ENCODE data around the gene TMTC1. TPM values are rescaled to one million over a fixed set of nuclear protein-coding genes. Genes with fewer than 3 reads are reported as not detected.

TMTC1 gene
- total and polyA plus RNA-seq, 4 donors = 3.0 to 33.6 (median 6.0) TPM

GRCh38 chr12:29781705-29782266 lies 2.0 kb downstream of the TMTC1 start:
- WGBS, 2 donors = 60 to 66% methylated on average over 2 of the region's 2 CpGs
- Histone ChIP-seq H3K9ac (ENCODE audit: insufficient read depth in 1 of 2, low read length in 2 of 2) (no peak overlapping the region), H3K4me3 (no peak overlapping the region), H3K9me3 (ENCODE audit: control insufficient read depth in 4 of 4, insufficient read depth in 3 of 4, low read length in 3 of 4) (peaks cover 0 to 6% (median 1%) of the 10 kb centered on the region in 4 donors), H3K27me3 (ENCODE audit: control insufficient read depth in 3 of 3, insufficient read depth in 3 of 3, low read length in 2 of 3) (peaks cover 2 to 44% (median 28%) of the 10 kb centered on the region in 3 donors), H3K36me3 (ENCODE audit: control insufficient read depth in 4 of 4, insufficient read depth in 4 of 4, low read length in 4 of 4) (no peaks in the 10 kb centered on the region), H3K27ac (ENCODE audit: low read depth in 1 of 2, low read length in 1 of 2) (peak overlapping the region in 1 of 2 donors; percentile 74), H3K4me1 (ENCODE audit: control insufficient read depth in 5 of 5, insufficient read depth in 5 of 5, low read length in 5 of 5) (peaks cover 0 to 20% (median 0%) of the 10 kb centered on the region in 5 donors)
- ATAC-seq (ENCODE audit: insufficient read depth, low FRiP score) (no peak), DNase-seq (no peak)
- no peak for TF ChIP-seq CTCF (IDR thresholded peaks at IDR 0.05; ENCODE audit: control extremely low read depth, extremely low read depth)

DNA sequence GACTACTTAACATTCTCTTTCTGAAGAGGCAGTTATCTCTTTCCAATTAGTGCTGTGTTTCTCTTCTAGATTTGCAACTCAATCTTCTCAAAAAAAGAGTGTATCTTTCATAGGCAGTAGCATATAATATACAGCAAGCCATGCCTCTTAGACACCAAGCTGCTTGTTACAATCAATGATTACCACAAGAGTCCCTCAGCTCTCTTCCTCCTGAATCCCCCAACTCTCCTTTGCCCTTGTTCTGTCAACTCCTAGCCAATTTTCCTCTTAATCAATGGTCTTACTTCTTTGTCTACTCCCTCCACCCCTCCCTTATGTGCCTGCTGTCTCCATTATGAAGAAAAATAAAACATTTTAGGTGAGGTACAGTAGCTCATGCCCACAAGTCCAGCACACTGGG lies 2.6 kb downstream of the TMTC1 start:
- no peak overlapping the region for H3K27ac ChIP-seq (ENCODE audit: low read depth in 1 of 2, low read length in 1 of 2)
- H3K4me1 ChIP-seq (ENCODE audit: control insufficient read depth in 5 of 5, insufficient read depth in 5 of 5, low read length in 5 of 5) = peaks cover 0 to 20% (median 0%) of the 10 kb centered on the region in 5 donors
- DNase-seq (no peak), ATAC-seq (ENCODE audit: insufficient read depth, low FRiP score) (no peak)
- peaks cover 2 to 44% (median 28%) of the 10 kb centered on the region in 3 donors for H3K27me3 ChIP-seq (ENCODE audit: control insufficient read depth in 3 of 3, insufficient read depth in 3 of 3, low read length in 2 of 3)
- no peak overlapping the region for H3K9ac ChIP-seq (ENCODE audit: insufficient read depth in 1 of 2, low read length in 2 of 2)
- no peak for TF ChIP-seq CTCF (IDR thresholded peaks at IDR 0.05; ENCODE audit: control extremely low read depth, extremely low read depth)
- H3K36me3 ChIP-seq (ENCODE audit: control insufficient read depth in 4 of 4, insufficient read depth in 4 of 4, low read length in 4 of 4) = no peaks in the 10 kb centered on the region
- peaks cover 0 to 6% (median 1%) of the 10 kb centered on the region in 4 donors for H3K9me3 ChIP-seq (ENCODE audit: control insufficient read depth in 4 of 4, insufficient read depth in 3 of 4, low read length in 3 of 4)
- H3K4me3 ChIP-seq = peak overlapping the region; percentile 16

DNA sequence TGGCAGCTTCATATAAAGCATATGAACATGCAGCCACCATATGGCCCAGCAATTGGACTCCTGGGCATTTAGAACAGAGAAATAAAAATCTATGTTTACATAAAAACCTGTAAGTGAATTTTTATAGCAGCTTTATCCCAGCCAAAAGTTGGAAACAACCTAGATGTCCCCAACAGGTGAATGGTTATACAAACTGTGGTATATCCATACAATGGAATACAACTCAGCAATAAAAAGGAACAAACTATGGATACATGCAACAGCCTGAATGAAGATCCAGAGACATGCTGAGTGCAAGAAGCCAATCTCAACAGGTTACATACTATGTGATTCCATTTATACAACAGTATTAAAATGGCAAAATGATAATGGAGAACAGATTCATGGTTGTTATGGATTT lies 3.7 kb downstream of the TMTC1 start:
- Histone ChIP-seq H3K27ac (ENCODE audit: low read depth in 1 of 2, low read length in 1 of 2) (no peak overlapping the region), H3K9me3 (ENCODE audit: control insufficient read depth in 4 of 4, insufficient read depth in 3 of 4, low read length in 3 of 4) (peaks cover 0 to 6% (median 1%) of the 10 kb centered on the region in 4 donors), H3K27me3 (ENCODE audit: control insufficient read depth in 3 of 3, insufficient read depth in 3 of 3, low read length in 2 of 3) (peaks cover 2 to 34% (median 19%) of the 10 kb centered on the region in 3 donors), H3K4me1 (ENCODE audit: control insufficient read depth in 5 of 5, insufficient read depth in 5 of 5, low read length in 5 of 5) (peaks cover 0 to 20% (median 0%) of the 10 kb centered on the region in 5 donors), H3K9ac (ENCODE audit: insufficient read depth in 1 of 2, low read length in 2 of 2) (no peak overlapping the region), H3K4me3 (no peak overlapping the region), H3K36me3 (ENCODE audit: control insufficient read depth in 4 of 4, insufficient read depth in 4 of 4, low read length in 4 of 4) (no peaks in the 10 kb centered on the region)
- TF ChIP-seq CTCF (IDR thresholded peaks at IDR 0.05; ENCODE audit: control extremely low read depth, extremely low read depth) = no peak
- DNase-seq = no peak
- no peak for ATAC-seq (ENCODE audit: insufficient read depth, low FRiP score)

- DNase-seq (no peak), ATAC-seq (ENCODE audit: insufficient read depth, low FRiP score) (no peak)
- H3K27me3 ChIP-seq (ENCODE audit: control insufficient read depth in 3 of 3, insufficient read depth in 3 of 3, low read length in 2 of 3) = peaks cover 2 to 30% (median 16%) of the 10 kb centered on the region in 3 donors
- no peak overlapping the region for H3K4me3 ChIP-seq
- no peak for TF ChIP-seq CTCF (IDR thresholded peaks at IDR 0.05; ENCODE audit: control extremely low read depth, extremely low read depth)
- H3K9ac ChIP-seq (ENCODE audit: insufficient read depth in 1 of 2, low read length in 2 of 2) = no peak overlapping the region
- H3K36me3 ChIP-seq (ENCODE audit: control insufficient read depth in 4 of 4, insufficient read depth in 4 of 4, low read length in 4 of 4) = no peaks in the 10 kb centered on the region
- H3K4me1 ChIP-seq (ENCODE audit: control insufficient read depth in 5 of 5, insufficient read depth in 5 of 5, low read length in 5 of 5) = peaks cover 0 to 28% (median 0%) of the 10 kb centered on the region in 5 donors
- H3K27ac ChIP-seq (ENCODE audit: low read depth in 1 of 2, low read length in 1 of 2) = no peak overlapping the region
- H3K9me3 ChIP-seq (ENCODE audit: control insufficient read depth in 4 of 4, insufficient read depth in 3 of 4, low read length in 3 of 4) = peaks cover 0 to 6% (median 1%) of the 10 kb centered on the region in 4 donors
Observed at GRCh38 chr12:29778531-29778930, 5.2 kb downstream of the TMTC1 start.
